GM18517 (cell line): ENCODE data around the gene FAM163A.
"Not testable (repeated sequence)": the region's sequence is repeated elsewhere in the genome, so short reads cannot be mapped to it uniquely, and the experiment has no call there.

Source experiments
- ATAC-seq: cut with Tn5 transposase; IDR thresholded peaks from one replicate; pipeline ENCODE4 v1.9.1; 2021; ENCODE audit warnings: mild to moderate bottlenecking, moderate library complexity; ENCODE audit not compliant: unreplicated experiment

The FAM163A gene

GRCh38 chr1:179788259-179788658 lies 45.2 kb downstream of the FAM163A start:
- ATAC-seq, result no peak

- no peak for ATAC-seq
Observed at GRCh38 chr1:179793281-179793680, 50.2 kb downstream of the FAM163A start.

- ATAC-seq, result no peak
Observed at GRCh38 chr1:179794146-179794545, 51.1 kb downstream of the FAM163A start.

- ATAC-seq, result no peak
Observed at GRCh38 chr1:179794669-179795068, 51.6 kb downstream of the FAM163A start.

GRCh38 chr1:179798213-179798863 lies 55.2 kb downstream of the FAM163A start:
- no peak for ATAC-seq

GRCh38 chr1:179798864-179799516 lies 55.9 kb downstream of the FAM163A start:
- no peak for ATAC-seq

- ATAC-seq, result no peak
Observed at GRCh38 chr1:179800481-179800880, 57.4 kb downstream of the FAM163A start.

- no peak for ATAC-seq
Observed at GRCh38 chr1:179803104-179803503, 60.0 kb downstream of the FAM163A start.

GRCh38 chr1:179803918-179804317 lies 60.8 kb downstream of the FAM163A start:
- no peak for ATAC-seq

GRCh38 chr1:179804417-179804816 lies 61.3 kb downstream of the FAM163A start:
- ATAC-seq, result not testable (repeated sequence)

- no peak for ATAC-seq
Observed at GRCh38 chr1:179805291-179806195, 62.5 kb downstream of the FAM163A start.

GRCh38 chr1:179806333-179806732 lies 63.2 kb downstream of the FAM163A start:
- no peak for ATAC-seq

GRCh38 chr1:179807291-179807690 lies 64.2 kb downstream of the FAM163A start:
- no peak for ATAC-seq

- ATAC-seq, result no peak
Observed at GRCh38 chr1:179807691-179808485, 64.8 kb downstream of the FAM163A start.

- ATAC-seq, result no peak
Observed at GRCh38 chr1:179808503-179808902, 65.4 kb downstream of the FAM163A start.

GRCh38 chr1:179809506-179810366 lies 66.6 kb downstream of the FAM163A start:
- ATAC-seq, result peak; percentile 73

- ATAC-seq, result no peak
Observed at GRCh38 chr1:179810367-179810715, 67.2 kb downstream of the FAM163A start.

- ATAC-seq, result no peak
Observed at GRCh38 chr1:179812501-179813292, 69.6 kb downstream of the FAM163A start.
